ENCODE measurements around the gene SLC22A15.
"Not testable (repeated sequence)": the region's sequence is repeated elsewhere in the genome, so short reads cannot be mapped to it uniquely, and the experiment has no call there.

Gene SLC22A15

DNA sequence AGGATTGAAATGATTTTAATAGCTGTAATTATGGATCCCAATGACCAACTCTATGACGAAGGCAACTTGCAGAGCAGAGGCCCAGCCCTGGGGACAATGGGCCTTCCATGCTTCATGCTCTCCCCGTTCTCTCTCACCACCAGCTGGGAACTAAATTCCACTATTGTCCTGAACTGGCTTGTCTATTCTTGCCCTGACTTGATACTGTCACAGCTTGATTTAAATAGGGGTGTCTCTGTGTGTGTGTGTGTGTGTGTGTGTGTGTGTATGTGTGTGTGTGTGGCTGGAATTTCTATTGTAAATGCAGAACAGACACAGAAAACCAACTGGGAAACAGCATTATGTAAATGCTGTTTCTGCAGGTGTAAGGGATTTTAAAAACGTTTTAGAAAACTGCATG, 57.0 kb downstream of the SLC22A15 start:
- DNase-seq (ENCODE audit: low spot score), result no peak

DNA sequence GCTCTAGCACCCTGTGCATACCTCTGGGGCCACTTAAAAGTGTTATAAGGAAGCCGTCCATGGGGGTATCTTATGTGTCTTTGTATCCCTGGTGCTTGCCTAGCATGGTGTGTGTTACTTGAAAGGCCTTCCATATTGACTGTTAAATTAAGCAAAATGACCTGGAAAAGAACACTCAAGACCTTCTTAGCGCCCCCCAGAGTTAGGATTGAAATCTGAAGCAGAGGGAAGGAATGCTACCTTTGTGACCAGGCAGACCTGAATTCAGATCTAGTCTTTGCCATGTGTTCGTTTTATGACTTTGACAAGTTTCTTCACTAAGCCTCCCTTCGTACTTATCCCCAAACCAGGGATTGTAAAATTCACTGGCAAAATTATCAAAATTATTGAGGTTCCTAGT, 59.9 kb downstream of the SLC22A15 start:
- no peak for DNase-seq (ENCODE audit: low spot score)

DNA sequence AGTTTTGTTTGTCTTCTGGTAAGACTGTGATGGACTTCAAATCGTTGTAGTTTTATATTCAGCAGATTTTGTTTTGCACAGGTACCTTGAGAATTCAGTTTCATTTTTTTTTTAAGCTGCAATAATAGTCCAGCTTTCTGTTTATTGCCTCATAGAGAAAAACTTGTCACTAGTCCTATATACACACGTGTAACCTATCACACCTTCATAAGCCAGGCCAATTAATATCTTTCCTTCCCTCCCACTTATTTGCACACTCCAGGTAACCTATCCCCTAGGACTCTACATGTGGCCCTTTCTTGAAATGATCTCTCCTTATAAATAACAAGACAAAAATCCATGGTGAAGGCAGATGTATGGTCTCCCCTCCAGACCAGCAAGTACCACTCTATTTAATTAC, 62.4 kb downstream of the SLC22A15 start:
- DNase-seq (ENCODE audit: low spot score), result no peak

DNA sequence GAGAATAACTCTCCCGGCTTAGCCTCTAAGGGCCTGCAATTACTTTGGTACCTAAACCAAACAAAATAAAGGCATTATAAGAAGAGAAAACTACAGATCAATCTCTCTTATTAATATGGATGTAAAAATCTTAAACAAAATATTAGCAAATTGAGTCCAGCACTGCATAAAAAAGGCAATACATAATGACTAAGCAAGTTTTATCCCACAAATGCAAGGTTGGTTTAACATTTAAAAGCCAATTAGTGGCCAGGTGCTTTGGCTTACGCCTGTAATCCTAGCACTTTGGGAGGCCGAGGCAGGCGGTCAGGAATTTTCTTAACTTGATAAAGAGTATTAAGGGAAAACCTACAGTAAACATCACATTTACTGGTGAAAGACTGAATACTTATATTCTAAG, 67.8 kb downstream of the SLC22A15 start:
- DNase-seq (ENCODE audit: low spot score), result no peak

DNA sequence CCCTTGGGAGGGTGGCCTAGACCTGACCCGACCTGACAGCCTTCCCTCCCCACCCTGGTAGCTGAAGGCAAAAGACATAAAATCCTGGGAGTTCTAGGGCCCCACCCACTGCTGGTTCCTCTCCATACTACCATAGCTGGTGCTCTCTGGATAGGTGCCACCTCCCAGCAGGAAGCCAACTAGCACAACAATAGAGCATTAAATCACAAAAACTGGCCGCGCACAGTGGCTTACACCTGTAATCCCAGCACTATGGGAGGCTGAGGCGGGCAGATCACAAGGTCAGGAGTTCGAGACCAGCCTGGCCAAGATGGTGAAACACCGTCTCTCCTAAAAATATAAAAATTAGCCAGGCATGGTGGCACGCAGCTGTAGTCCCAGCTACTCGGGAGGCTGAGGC, 70.6 kb downstream of the SLC22A15 start:
- not testable (repeated sequence) for DNase-seq (ENCODE audit: low spot score)

DNA sequence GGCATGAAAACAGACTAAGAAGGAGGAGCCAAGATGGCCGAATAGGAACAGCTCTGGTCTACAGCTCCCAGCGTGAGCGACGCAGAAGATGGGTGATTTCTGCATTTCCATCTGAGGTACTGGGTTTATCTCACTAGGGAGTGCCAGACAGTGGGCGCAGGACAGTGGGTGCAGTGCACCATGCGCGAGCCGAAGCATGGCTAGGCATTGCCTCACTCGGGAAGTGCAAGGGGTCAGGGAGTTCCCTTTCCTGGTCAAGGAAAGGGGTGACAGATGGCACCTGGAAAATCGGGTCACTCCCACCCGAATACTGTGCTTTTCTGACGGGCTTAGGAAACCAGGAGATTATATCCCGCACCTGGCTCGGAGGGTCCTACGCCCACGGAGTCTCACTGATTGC, 75.6 kb downstream of the SLC22A15 start:
- DNase-seq (ENCODE audit: low spot score), result not testable (repeated sequence)

DNA sequence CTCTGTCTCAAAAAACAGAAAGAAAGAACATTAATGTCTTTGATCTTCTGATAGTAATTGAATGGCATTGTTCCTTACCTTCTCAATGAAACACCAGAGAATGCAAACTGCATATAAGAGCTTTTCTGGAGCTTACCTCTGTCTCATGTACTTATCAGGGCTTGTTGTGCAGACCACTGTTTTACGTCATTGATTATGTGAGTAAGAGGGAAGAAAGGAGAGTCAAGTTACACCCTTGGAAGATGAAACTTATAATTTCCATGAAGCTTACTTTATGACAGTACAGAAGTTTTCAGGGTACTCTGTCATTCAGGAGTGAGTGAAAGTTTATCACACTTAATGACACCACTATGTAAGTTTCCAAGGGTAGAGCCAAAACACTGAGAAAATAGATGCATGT, 85.9 kb downstream of the SLC22A15 start:
- DNase-seq (ENCODE audit: low spot score), result no peak

DNA sequence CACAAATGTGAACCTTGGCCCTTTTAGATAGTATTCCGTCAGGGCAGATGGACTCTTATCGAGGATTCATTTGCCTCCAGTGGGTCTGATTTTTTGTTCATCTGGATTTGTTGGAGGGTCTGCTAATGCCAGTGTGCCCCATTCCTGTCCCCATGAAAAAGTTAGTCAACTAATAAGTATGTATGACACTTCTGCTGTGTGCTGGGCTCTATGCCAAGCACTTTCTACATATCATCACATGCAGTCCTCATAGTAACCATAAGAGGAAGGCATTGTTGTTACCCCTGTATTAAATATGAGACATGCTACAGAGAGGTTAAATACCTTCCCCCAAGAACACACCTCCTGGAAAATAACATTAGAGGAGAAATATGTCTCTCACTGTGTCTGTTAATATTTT, 88.3 kb downstream of the SLC22A15 start:
- DNase-seq (ENCODE audit: low spot score), result no peak

DNA sequence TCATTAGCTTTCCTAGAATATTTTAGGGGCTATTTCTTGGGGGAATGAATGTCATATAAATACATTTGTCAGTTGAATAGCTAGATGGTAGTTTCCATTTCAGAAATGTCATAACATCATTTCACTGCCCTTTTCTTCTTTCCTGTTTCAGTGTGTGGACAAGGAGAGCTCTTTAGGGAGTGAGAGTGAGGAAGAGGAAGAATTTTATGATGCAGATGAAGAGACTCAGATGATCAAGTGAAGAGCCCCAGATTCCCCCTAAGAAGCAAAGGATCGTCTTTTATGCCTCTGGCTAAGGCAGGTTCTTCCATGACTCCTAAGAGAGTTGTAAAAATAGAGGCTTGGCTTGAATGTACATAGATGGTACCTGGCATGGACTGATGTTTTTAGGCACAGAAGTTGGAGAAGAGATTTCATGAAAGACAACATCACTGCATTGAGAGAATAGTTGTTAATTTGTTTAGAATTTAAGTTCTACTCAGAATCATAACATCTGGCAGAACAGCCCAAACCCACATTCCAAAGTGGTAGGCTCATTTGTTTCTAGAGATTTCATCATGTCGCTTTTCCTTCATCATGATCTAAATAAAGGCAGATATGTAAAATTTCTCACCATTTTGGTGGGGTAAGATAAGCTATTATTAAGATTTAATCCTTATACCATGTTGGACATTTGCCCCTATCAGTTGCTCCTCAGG, 90.7 kb downstream of the SLC22A15 start:
- DNase-seq (ENCODE audit: low spot score), result peak; percentile 65

DNA sequence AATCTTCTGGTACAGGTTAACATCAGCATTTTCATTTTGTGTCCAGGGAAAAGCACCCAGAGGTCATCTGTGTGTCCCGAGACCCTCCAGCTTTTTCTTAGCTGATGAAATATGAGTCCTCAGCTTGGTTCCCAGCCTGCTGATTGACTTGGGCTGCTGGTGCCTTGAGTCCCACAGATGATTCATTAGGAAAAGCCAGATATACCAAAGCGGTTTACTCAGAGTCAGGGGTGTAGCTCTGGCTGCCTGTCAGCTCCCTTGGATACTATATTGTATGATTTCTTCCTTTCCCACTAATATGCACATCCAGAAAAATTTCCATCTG, 91.2 kb downstream of the SLC22A15 start:
- DNase-seq (ENCODE audit: low spot score), result peak; percentile 79

DNA sequence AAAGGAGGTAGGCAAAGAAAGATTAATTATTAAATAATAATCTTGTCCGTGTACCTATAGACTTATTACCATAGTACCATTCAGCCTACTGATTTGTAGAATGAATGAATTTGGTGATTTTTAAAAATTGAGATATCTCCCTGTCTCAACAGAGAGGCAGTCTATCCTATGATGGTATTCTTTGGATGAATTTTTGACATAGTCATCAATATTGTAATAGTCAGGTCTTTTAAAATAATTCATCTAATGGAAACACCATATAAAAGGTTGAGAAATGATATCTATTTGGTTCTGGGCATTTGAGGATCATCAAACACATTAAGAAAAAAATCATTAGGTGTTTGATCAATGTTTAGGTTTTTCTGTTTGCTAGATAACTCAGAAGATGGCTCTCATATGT, 99.3 kb downstream of the SLC22A15 start:
- DNase-seq (ENCODE audit: low spot score), result no peak

DNA sequence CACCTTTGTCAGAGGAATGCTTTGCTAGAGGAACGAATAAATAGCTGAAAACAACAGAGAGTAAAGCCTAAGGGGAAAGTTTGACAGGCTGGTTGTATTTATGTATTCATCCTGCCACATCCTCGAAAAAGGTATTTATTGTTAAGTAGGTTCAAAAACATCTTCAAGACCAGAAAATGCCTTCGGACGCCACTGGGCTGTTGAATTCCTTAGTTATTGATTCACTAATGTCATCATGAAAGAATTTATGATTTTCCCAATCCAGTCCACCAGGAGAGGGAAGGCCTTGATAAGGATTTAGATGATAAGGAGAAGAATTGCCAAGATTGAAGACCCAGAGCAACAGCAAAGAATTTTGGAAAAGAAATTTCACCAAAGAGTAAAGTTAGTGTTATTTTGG, 99.7 kb downstream of the SLC22A15 start:
- no peak for DNase-seq (ENCODE audit: low spot score)

DNA sequence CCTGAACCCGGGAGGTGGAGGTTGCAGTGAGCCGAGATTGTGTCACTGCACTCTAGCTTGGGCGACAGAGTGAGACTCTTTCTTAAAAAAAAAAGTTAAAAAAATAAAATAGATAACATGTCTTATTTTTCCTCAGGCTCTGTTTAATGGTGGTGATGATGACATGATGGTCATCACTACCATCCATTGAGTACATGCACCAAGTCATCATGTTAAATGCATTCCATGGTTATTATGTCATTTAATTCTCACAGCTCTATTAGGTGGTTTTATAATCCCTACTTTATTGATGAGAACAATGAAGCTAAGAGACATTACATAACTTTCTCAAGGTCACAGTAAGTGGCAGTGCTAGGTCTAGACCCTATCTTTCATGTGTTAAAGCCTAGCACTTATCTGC, 100.5 kb downstream of the SLC22A15 start:
- DNase-seq (ENCODE audit: low spot score), result no peak

DNA sequence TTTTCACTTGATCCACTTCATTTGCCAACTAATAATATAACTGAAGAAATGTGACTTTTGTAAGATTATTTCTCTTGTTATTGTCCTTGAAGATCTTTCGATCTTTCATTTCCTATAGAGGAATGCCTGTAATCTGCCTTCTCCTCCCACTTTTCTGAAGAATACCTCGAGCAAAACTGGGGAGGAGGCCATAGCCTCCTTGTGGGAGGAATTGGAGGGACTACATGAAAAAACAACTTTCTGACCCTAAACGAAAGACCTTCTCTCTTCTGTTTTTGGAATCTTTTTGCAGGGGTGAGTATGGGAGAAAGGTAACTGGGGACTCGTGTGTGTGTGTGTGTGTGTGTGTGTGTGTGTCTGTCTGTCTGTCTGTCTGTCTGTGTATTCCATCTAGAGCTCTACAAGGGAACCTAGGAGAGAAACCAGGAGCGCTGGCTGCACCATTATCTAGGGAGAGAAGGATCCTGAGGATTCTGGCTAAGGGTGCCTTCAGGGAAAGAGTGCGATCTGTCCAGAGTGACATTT, 102.4 kb downstream of the SLC22A15 start:
- DNase-seq (ENCODE audit: low spot score), result no peak

DNA sequence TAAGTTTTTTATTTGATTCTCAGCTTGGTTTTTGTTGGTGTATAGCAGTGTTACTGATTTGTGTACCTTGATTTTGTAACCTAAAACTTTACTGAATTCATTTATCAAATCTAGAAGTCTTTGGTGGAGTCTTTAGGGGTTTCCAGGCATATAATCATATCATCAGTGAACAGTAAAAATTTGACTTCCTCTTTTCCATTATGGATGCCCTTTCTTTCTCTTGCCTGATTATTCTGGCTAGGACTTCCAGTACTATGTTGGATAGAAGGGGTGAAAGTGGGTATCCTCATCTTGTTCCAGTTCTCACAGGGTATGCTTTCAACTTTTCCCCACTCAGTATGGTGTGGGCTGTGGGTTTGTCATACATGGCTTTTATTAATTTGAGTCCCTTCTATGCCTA, 111.3 kb downstream of the SLC22A15 start:
- no peak for DNase-seq (ENCODE audit: low spot score)

DNA sequence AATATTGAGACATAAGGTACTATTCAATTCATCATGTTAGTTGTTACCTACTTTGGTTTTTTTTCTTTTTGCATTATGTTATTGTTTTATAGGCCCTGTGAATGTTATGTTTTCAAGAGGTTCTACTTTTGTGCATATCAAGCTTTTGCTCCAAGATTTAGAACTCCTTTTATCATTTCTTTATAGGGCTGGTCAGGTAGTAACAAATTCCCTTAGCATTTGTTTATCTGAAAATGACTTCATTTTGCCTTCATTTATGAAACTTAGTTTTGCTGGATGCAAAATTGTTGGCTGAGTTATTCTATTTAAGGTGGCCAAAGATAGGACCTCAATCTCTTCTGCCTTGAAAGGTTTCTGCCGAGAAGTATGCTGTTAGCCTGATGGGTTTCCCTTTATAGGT, 113.6 kb downstream of the SLC22A15 start:
- no peak for DNase-seq (ENCODE audit: low spot score)

DNA sequence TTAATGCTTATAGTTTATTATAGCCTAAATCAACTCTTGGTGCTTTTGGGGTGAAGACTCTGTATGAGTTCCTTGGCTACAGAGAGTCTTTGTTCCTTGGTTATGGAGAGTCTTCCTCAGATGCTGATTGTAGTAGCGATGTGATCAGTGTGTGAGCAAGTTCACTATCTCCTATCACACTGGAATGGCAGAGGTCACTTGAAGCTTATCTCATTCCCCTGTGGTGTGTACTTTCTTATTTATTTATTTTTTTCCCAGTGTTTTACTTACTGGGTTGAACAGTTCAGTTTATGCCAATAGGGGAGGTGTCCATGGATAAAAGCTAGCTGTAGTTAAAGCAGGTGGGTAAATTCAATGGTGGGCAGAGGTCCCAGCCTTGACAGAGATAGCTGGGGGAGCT, 114.8 kb downstream of the SLC22A15 start:
- DNase-seq (ENCODE audit: low spot score), result no peak

DNA sequence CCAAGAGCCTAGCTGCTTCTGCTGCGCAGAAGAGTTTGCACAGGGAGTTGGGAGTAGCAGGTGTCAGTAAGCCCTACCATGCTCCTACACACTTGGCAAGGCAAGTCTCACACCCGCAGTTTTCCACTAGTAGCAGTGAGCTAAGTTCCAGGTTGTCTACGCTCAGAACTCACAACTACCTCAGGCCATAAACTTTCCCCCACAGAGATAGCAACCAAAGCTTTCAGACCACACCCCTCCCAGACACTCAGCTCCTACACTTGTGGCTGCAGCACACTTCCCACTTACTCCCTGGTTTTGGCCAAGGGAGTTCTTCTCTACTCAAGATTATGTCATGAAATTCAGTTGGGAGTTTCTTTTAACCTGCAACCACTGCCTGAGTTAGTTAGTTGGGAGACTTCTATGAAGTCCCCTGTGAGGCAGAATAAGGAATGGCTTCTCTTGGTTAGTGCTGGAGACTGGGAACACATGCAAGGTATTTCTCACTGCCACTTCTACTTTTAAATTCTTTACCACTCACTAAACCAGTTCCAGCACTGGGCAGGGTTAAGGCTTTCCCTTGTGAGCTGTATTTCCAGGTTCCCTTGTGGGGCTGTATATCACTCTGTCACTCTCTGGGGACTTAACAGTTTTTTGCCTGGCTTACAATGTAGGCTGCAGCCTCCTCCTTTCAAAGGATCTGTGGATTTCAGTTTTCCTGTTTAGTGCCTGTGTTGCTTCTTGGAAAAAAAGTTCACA, 116.6 kb downstream of the SLC22A15 start:
- DNase-seq (ENCODE audit: low spot score), result no peak

DNA sequence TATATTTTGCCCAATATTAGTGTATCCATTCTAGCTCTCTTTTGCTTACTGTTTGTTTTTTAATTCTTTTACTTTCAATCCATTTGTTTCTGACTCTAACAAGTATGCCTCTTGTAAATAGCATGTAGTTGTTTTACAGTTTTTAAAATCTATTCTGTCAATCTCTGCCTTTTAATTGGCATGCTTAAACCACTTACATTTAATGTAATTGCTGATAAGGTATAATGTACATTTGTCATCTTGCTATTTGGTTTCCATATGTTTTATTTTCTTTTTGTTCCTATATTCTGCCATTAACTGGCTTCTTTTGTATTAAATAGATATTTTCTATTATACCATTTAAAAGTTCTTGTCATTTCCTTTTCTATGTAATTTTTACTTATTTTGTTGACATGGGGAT, 118.7 kb downstream of the SLC22A15 start:
- no peak for DNase-seq (ENCODE audit: low spot score)

DNA sequence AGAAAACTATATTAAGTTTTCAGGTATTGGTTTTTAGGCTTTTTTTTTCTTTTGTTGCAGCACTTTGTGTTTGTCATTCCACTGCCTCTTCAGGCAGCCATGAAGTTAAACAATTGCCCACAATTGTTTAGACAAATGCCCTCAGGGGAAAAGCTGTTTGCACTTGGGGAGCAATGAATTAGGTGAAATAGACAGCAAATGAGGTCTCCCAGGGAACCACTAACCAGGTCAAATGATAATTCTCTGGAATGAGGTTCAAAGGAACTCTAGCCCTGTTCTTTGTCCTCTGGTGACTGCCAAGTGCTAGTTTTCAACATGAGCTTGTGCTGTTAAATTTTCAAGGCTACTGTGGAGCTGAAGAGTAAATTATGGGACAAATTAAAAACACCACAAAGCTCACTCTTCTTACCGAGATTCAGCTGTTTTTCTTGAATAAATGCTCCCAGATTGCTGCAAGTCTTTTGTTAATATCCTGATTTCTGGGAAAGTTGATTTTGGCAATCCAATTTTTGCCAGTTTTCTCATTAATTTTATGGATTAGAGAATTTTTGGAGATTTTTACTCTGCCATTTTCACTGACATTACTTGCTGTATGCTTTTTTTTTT, 119.8 kb downstream of the SLC22A15 start:
- DNase-seq (ENCODE audit: low spot score), result no peak

DNA sequence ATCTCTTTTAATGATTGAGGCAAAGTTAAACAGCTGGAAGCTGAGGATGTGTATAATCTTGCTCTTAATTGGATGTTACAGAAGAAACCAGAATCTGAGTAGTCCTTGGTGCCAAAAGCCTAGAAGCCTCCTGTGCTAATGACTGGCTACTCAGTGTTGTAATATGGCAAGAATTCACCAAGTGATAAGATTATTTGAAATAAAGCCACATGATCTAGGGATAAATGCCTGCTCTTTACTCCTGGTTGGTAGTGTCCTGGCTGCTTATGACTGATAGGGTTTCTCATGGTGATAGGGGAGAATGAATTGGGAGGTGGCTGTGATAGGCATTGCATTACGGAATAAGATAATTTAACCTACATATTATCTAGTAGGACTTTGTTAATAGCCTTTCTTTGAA, 121.3 kb downstream of the SLC22A15 start:
- DNase-seq (ENCODE audit: low spot score), result no peak

DNA sequence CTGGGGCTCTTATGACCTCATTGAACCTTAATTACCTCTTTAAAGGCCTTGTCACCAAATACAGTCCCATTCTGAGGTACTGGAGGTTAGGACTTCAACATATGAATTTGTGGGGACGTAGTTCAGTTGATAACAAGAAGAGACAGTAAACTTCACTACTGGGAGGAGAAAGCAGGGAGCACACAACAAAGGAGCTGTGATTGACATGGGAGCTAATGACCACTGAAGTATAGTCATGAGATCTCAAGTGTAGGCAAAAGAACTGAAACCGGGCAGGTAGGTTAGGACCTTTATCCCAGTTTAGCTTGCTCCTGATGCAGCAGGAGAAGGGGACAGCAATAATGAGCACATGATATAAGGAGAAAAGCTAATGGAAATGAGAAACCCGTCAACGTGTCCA, 123.1 kb downstream of the SLC22A15 start:
- no peak for DNase-seq (ENCODE audit: low spot score)

DNA sequence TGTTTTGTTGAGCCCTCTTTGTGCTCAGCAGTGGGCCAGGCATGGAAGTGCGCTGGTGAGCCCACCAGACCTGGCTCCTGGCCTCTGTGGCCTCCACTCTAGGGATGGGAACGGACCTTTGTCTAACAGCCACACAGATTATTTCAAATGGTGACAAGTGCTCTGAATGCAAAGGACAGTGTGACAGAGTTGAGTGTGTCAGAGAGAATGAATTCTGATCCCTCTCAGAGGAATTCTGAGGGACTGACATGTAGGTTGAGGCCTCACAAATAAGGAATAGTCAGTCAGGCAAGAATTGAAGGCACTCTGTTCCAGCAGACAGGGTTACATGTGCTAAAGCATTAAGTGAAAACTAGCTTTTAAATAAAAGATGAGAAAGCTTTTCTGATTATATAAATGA, 123.6 kb downstream of the SLC22A15 start:
- no peak for DNase-seq (ENCODE audit: low spot score)

Data from GM03348 (cell line).